Measurements from ENCODE around the gene NPC1L1.

NPC1L1 gene

DNA sequence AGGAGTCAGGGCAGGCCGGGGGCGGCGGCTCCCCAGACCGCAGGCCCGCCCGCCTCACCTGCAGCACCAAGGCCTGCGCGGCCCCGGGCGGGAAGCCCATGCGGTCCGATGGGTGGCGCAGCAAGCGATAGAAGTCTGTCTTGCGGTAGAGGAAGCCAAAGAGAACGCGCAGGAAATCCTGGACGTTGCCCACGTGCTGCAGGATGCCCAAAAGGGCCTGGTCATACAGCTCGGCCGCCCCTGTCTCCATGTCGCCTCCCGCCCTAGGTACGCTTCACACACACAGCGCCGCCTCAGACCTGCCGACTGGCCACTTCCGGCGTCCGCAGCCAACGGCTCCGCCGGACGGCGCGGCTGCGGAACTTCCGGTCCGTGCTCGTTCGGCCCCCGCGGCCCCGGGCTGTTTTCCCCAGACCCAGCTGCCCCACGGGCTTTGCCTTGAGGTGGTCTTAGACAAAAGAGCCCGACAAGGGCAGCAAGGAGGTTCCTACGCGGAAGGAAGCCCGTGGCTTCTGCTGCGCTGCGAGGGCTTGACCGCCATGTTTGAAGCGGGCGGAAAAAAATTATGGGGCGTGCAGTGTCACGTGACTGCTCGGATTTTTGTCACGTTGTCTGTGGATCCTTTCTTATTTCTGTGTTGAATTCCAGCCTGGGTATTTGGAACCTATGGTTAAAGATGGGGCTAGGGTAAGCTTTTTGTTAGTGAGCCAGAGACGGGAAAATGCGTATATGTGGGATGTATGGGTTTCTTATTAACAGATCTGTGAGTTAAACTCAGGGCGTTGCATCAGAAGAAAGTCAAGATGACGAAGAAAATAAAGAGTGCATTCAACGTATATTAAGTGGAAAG is 50.6 kb downstream of the NPC1L1 start, which contains the start of gene NUDCD3:
Gene NUDCD3, minus strand, starts transcription at position 308 of the 850 bp plus-strand sequence. Its CDS starts 58 bp downstream, at position 250.
- H3K4me3 ChIP-seq (ENCODE audit: low read depth, low read length): peak within 1 kb of the TSS; percentile 91
- TF ChIP-seq, protein P1, sequence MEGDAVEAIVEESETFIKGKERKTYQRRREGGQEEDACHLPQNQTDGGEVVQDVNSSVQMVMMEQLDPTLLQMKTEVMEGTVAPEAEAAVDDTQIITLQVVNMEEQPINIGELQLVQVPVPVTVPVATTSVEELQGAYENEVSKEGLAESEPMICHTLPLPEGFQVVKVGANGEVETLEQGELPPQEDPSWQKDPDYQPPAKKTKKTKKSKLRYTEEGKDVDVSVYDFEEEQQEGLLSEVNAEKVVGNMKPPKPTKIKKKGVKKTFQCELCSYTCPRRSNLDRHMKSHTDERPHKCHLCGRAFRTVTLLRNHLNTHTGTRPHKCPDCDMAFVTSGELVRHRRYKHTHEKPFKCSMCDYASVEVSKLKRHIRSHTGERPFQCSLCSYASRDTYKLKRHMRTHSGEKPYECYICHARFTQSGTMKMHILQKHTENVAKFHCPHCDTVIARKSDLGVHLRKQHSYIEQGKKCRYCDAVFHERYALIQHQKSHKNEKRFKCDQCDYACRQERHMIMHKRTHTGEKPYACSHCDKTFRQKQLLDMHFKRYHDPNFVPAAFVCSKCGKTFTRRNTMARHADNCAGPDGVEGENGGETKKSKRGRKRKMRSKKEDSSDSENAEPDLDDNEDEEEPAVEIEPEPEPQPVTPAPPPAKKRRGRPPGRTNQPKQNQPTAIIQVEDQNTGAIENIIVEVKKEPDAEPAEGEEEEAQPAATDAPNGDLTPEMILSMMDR (IDR thresholded peaks at IDR 0.05; ENCODE audit: low read depth, low read length, missing control alignments): peak; percentile 21
- in situ Hi-C loops (cut with HindIII; ENCODE audit: low sequenced_read_pairs): no loop called here
- DNase-seq (ENCODE audit: low read depth): peak; percentile 62

DNA sequence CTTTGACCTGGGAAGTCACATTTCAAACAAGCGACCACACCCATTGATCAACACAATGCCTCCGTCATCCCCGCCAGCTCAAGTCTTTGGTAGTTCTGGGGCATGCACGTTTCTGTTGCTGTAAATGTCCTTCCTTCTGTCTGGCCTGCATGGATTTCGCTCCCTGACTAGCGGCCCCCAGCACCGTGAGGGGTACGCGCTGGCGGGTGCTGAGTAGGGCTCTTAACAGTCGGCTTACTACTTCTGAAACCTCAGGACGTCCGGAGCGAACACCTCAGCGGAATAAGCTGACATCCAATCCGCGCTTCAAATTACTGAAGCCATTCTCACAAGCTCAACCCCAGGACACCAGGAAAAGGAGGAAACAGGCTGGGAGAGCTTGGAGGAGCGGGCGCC is 51.2 kb downstream of the NPC1L1 start:
- TF ChIP-seq, protein P1 (IDR thresholded peaks at IDR 0.05; ENCODE audit: low read depth, low read length, missing control alignments): no peak
- peak overlapping the region; percentile 91 for H3K4me3 ChIP-seq (ENCODE audit: low read depth, low read length)
- no peak for DNase-seq (ENCODE audit: low read depth)
- in situ Hi-C loops (cut with HindIII; ENCODE audit: low sequenced_read_pairs): loop anchor here (10.0 kb wide), 1 partner anchor 245 kb away; no protein-coding TSS in a partner anchor

DNA sequence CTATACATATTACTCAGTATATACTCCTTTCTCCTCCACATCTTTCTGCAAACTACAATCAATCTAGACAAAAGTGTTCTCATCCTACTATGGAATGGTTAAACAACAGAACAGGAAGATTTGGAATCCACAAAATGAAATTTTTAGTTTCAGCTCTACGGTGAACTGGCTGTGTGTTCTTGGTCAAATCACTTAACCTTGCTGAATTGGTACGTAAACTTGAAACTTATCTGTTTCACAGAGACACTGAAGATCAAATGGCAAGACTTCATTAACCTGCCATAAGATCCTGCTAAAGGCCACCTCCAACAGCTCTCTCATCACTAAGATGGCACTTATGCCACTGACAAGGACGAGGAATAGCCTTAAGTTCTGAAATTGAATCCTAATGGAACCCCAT is 52.2 kb downstream of the NPC1L1 start:
- TF ChIP-seq, protein P1 (IDR thresholded peaks at IDR 0.05; ENCODE audit: low read depth, low read length, missing control alignments): no peak
- no peak for DNase-seq (ENCODE audit: low read depth)
- in situ Hi-C loops (cut with HindIII; ENCODE audit: low sequenced_read_pairs): loop anchor here (10.0 kb wide), 1 partner anchor 244 kb away; no protein-coding TSS in a partner anchor
- peak overlapping the region; percentile 91 for H3K4me3 ChIP-seq (ENCODE audit: low read depth, low read length)

DNA sequence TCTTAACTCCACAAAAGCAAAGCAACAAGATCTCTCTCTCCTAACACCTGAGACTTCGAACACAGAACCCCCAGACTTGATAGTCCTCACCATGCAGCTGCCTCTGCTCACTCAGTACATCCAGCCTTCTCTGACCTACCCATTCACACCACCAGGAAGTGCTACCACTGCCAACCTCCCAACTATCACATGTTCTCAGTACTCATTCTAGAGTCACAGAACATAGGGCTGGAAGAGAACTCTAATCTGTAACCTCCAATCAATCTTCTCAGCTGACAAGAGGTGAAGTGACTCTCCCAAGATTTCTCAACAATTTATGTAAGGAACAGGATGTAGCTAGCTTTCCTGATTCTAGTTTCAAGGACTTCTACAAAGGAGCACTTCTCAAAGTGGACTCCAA is 54.4 kb downstream of the NPC1L1 start:
- in situ Hi-C loops (cut with HindIII; ENCODE audit: low sequenced_read_pairs): loop anchor here (10.0 kb wide), 1 partner anchor 242 kb away; no protein-coding TSS in a partner anchor
- TF ChIP-seq, protein P1 (IDR thresholded peaks at IDR 0.05; ENCODE audit: low read depth, low read length, missing control alignments): no peak
- no peak overlapping the region for H3K4me3 ChIP-seq (ENCODE audit: low read depth, low read length)
- no peak for DNase-seq (ENCODE audit: low read depth)

- no peak for DNase-seq (ENCODE audit: low read depth)
- TF ChIP-seq, protein P1 (IDR thresholded peaks at IDR 0.05; ENCODE audit: low read depth, low read length, missing control alignments): no peak
- in situ Hi-C loops (cut with HindIII; ENCODE audit: low sequenced_read_pairs): loop anchor here (10.0 kb wide), 1 partner anchor 241 kb away; no protein-coding TSS in a partner anchor
- no peak overlapping the region for H3K4me3 ChIP-seq (ENCODE audit: low read depth, low read length)
Measured at GRCh38 chr7:44486001-44486400, 55.1 kb downstream of the NPC1L1 start.

DNA sequence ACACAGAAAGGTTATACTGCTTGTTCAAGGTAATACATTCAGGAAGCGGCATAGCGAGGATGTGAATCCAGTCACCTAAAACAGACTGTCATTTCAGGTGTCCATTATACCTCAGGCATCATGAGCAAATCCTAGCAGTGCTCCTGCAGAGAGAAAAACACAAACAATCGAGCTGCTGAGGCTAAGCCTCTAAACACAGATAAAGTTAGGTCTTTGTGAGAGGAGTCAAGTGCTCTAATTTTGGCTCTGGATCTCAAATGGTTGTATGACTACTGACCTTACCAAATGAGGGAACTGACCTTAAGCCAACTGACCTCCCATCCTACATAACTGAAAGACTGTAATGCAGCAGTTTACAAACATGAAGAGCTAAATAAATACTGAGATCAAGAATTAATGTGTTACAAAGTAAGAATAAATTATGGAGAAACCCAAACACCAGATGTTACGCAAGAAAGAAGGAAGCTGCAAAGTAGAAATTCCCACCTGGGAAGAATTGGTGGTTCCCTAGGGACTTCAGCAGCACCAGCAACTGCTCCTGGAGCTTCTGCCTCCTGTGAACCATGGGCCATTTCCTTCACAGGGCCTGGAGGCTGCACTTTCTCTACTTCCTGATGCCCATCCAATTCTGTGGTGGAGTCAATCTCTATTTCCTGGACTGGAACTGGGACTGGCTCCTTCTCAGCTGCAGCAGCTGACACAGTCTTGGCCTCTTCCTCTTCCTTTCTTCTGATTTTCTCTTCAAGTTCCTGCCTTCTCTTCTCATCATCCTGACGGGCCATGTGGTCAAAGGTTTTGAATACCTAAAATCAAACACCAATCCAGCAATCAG is 56.4 kb downstream of the NPC1L1 start:
- TF ChIP-seq, protein P1 (IDR thresholded peaks at IDR 0.05; ENCODE audit: low read depth, low read length, missing control alignments): no peak
- H3K4me3 ChIP-seq (ENCODE audit: low read depth, low read length): no peak overlapping the region
- in situ Hi-C loops (cut with HindIII; ENCODE audit: low sequenced_read_pairs): loop anchor here (10.0 kb wide), 1 partner anchor 240 kb away; no protein-coding TSS in a partner anchor
- DNase-seq (ENCODE audit: low read depth): no peak

All from astrocyte of the cerebellum (primary cell).